ENCODE results near the gene ZBTB7C. TPM values are rescaled to one million over a fixed set of nuclear protein-coding genes. Genes with fewer than 3 reads are reported as not detected.

The ZBTB7C gene
- total and polyA plus RNA-seq, 9 of the 15 experiments (the other 6 are each of a cell fraction or from before 2014, with no cell fraction given), result not detected

GRCh38 chr18:48132797-48133655 lies 276.2 kb downstream of the ZBTB7C start:
- Histone ChIP-seq H3K27ac (ENCODE audit: extremely low read depth, low read depth, low read length) (no peak overlapping the region), H2AFZ (ENCODE audit: low read depth, low read length) (no peak overlapping the region), H4K20me1 (replicated peaks; ENCODE audit: control insufficient read depth, insufficient read depth, low read length) (no peaks in the 10 kb centered on the region), H3K36me3 (ENCODE audit: control insufficient read depth, insufficient read depth, low read length) (no peaks in the 10 kb centered on the region), H3K79me2 (ENCODE audit: control insufficient read depth, insufficient read depth, low read length) (no peaks in the 10 kb centered on the region), H3K9ac (ENCODE audit: insufficient read depth in 1 of 2, low read depth in 2 of 2, low read length in 2 of 2) (no peak overlapping the region), H3K9me3 (replicated peaks; ENCODE audit: control insufficient read depth, insufficient read depth, low read depth, low read length) (no peaks in the 10 kb centered on the region), H3K9me1 (ENCODE audit: control insufficient read depth, insufficient read depth, low read length) (no peaks in the 10 kb centered on the region), H3K27me3 (ENCODE audit: control insufficient read depth in 2 of 2, insufficient read depth in 2 of 2, low read length in 2 of 2) (peaks cover 8 to 30% of the 10 kb centered on the region in 2 experiments), H3K4me3 (no peak overlapping the region), H3K4me1 (replicated peaks in 1 of 2; ENCODE audit: control insufficient read depth in 2 of 2, insufficient read depth in 2 of 2, low read length in 2 of 2) (no peaks in the 10 kb centered on the region; a peak in 1 of 5 replicates), H3K4me2 (ENCODE audit: insufficient read depth, low read length) (no peak overlapping the region)
- 0% methylated on average over 5 of the region's 6 CpGs for WGBS (ENCODE audit: insufficient coverage, low coverage, missing lambda C conversion rate)
- ATAC-seq (no peak), FAIRE-seq (no peak), DNase-seq (ENCODE audit: extremely low read depth in 1 of 4, low spot score in 3 of 4) (no peak)
- CTCF ChIA-PET (ENCODE audit: low intra/inter-chr PET ratio), result no interaction called here
- POLR2A ChIA-PET, result no interaction called here
- no TSS peak for BruUV-seq (replicated peaks)
- intact Hi-C loops (cut with micrococcal nuclease) (no loop called here), in situ Hi-C loops (cut with MboI) (no loop called here)
- TF ChIP-seq ARID4B (CRISPR knock-in tag; IDR thresholded peaks at IDR 0.05), result no peak
- no peak for TF ChIP-seq USF1 (CRISPR knock-in tag; IDR thresholded peaks at IDR 0.05)
- no peak for TF ChIP-seq CBFA2T2 (conservative IDR thresholded peaks at IDR 0.05)
- no peak for TF ChIP-seq ETS1 (conservative IDR thresholded peaks at IDR 0.05; ENCODE audit: control insufficient read depth, low read depth, low read length)
- TF ChIP-seq RFX7 (CRISPR knock-in tag; IDR thresholded peaks at IDR 0.05), result no peak
- TF ChIP-seq ZNF707 (CRISPR knock-in tag; conservative IDR thresholded peaks at IDR 0.05), result no peak
- no peak for TF ChIP-seq ZNF316 (IDR thresholded peaks at IDR 0.05)
- no peak for TF ChIP-seq FOXK2 (conservative IDR thresholded peaks at IDR 0.05 in 1 of 2, IDR thresholded peaks at IDR 0.05 in 1 of 2; ENCODE audit: low read depth in 2 of 2)
- no peak for TF ChIP-seq L3MBTL2 (IDR thresholded peaks at IDR 0.05)
- TF ChIP-seq MXI1 (IDR thresholded peaks at IDR 0.05; ENCODE audit: low read depth, low read length), result no peak
- TF ChIP-seq ATF1 (CRISPR knock-in tag; IDR thresholded peaks at IDR 0.05), result no peak
- TF ChIP-seq ATF1 (tag; IDR thresholded peaks at IDR 0.05), result no peak
- TF ChIP-seq PHB (CRISPR knock-in tag; IDR thresholded peaks at IDR 0.05), result no peak
- TF ChIP-seq HSF4 (CRISPR knock-in tag; IDR thresholded peaks at IDR 0.05; ENCODE audit: borderline replicate concordance), result no peak
- TF ChIP-seq CBX1 (IDR thresholded peaks at IDR 0.05; ENCODE audit: low read depth), result no peak

All from K562 (cell line).